WTC11 (cell line): Measurements from ENCODE around the gene TNIK. TPM values are rescaled to one million over a fixed set of nuclear protein-coding genes. Genes with fewer than 3 reads are reported as not detected.

Experiments
- ATAC-seq: fragments of 200-7000 bp; cut with Tn5 transposase; 2 replicates; pipeline ENCODE4 v1.10.0; 2021; ENCODE audit warnings: mild to moderate bottlenecking, moderate library complexity
- CTCF ChIA-PET: fragments of 300-600 bp; sonication (Branson Sonifier 250); formaldehyde crosslinking; loops from one replicate; lab custom pipeline; 2021; ENCODE audit warnings: antibody characterized with exemption; lab: Charles Lee
- POLR2A ChIA-PET: fragments of 350-600 bp; sonication (Branson Sonifier 250); formaldehyde crosslinking; loops from one replicate; lab custom pipeline; 2021; ENCODE audit warnings: antibody characterized with exemption; lab: Charles Lee
- DNase-seq: peaks from one replicate; pipeline ENCODE4 v3.0.0; 2021; ENCODE audit warnings: low spot score
- H3K27ac Mint-ChIP-seq: 2 replicates; pipeline ENCODE4 v1.8.0; 2021; ENCODE audit warnings: mixed read lengths
- H3K27me3 Mint-ChIP-seq: 2 replicates; pipeline ENCODE4 v1.8.0; 2021; ENCODE audit warnings: low read depth, mild to moderate bottlenecking, moderate library complexity, mixed read lengths
- H3K36me3 Mint-ChIP-seq: 2 replicates; pipeline ENCODE4 v1.8.0; 2021; ENCODE audit warnings: mixed read lengths
- H3K4me1 Mint-ChIP-seq: 2 replicates; pipeline ENCODE4 v1.8.0; 2022; ENCODE audit warnings: mixed read lengths
- H3K4me3 Mint-ChIP-seq: 2 replicates; pipeline ENCODE4 v1.8.0; 2021; ENCODE audit warnings: mild to moderate bottlenecking, moderate library complexity, mixed read lengths
- H3K9me3 Mint-ChIP-seq: 2 replicates; pipeline ENCODE4 v1.8.0; 2021; ENCODE audit warnings: mixed read lengths
- ATF1 ChIP-seq: sonication (generic); formaldehyde crosslinking; IDR thresholded peaks from 2 replicates; pipeline ENCODE4 v1.8.1; 2023; ENCODE audit warnings: mild to moderate bottlenecking, moderate library complexity, missing genetic modification reagents
- ATF3 ChIP-seq: sonication (generic); formaldehyde crosslinking; conservative IDR thresholded peaks from 2 replicates; pipeline ENCODE4 v1.8.1; 2022; ENCODE audit warnings: mild to moderate bottlenecking, missing genetic modification reagents
- CDX4 ChIP-seq: fragments of 250-450 bp; sonication (Bioruptor Pico); IDR thresholded peaks from 2 replicates; pipeline ENCODE4 v1.9.0; 2021; ENCODE audit warnings: moderate library complexity, mild to moderate bottlenecking, inconsistent platforms, borderline replicate concordance
- E2F4 ChIP-seq: sonication (generic); formaldehyde crosslinking; IDR thresholded peaks from 2 replicates; pipeline ENCODE4 v1.8.1; 2022; ENCODE audit warnings: low read depth, mild to moderate bottlenecking, moderate library complexity, missing genetic modification reagents, borderline replicate concordance
- E2F5 ChIP-seq: sonication (generic); formaldehyde crosslinking; IDR thresholded peaks from 2 replicates; pipeline ENCODE4 v1.8.1; 2022; ENCODE audit warnings: mild to moderate bottlenecking, moderate library complexity, missing genetic modification reagents
- EMX1 ChIP-seq: fragments of 250-450 bp; sonication (Bioruptor Pico); IDR thresholded peaks from 2 replicates; pipeline ENCODE4 v1.8.0; 2021; ENCODE audit warnings: mild to moderate bottlenecking
- ERG ChIP-seq: fragments of 250-450 bp; sonication (Bioruptor Pico); IDR thresholded peaks from 2 replicates; pipeline ENCODE4 v1.8.0; 2021; ENCODE audit warnings: mild to moderate bottlenecking
- ESRRA ChIP-seq: sonication (generic); formaldehyde crosslinking; IDR thresholded peaks from 2 replicates; pipeline ENCODE4 v1.8.1; 2022; ENCODE audit warnings: mild to moderate bottlenecking, missing genetic modification reagents, borderline replicate concordance
- FOXJ3 ChIP-seq: sonication (generic); formaldehyde crosslinking; IDR thresholded peaks from 2 replicates; pipeline ENCODE4 v1.9.0; 2021; ENCODE audit warnings: missing genetic modification reagents, mild to moderate bottlenecking, borderline replicate concordance
- FOXK1 ChIP-seq: sonication (generic); formaldehyde crosslinking; IDR thresholded peaks from 2 replicates; pipeline ENCODE4 v1.8.0; 2022; ENCODE audit warnings: mild to moderate bottlenecking, moderate library complexity, missing genetic modification reagents
- FOXP1 ChIP-seq: sonication (generic); formaldehyde crosslinking; IDR thresholded peaks from 2 replicates; pipeline ENCODE4 v1.8.0; 2022; ENCODE audit warnings: missing genetic modification reagents, mild to moderate bottlenecking, moderate library complexity, borderline replicate concordance
- GRHL2 ChIP-seq: fragments of 250-450 bp; sonication (Bioruptor Pico); IDR thresholded peaks from 2 replicates; pipeline ENCODE4 v1.8.0; 2022; ENCODE audit warnings: mild to moderate bottlenecking, moderate library complexity; ENCODE audit not compliant: insufficient replicate concordance, severe bottlenecking
- JUN ChIP-seq: sonication (generic); formaldehyde crosslinking; IDR thresholded peaks from 2 replicates; pipeline ENCODE4 v1.8.0; 2023; ENCODE audit warnings: mild to moderate bottlenecking, missing genetic modification reagents
- MYBL2 ChIP-seq: sonication (generic); formaldehyde crosslinking; IDR thresholded peaks from 2 replicates; pipeline ENCODE4 v1.8.1; 2023; ENCODE audit warnings: mild to moderate bottlenecking, moderate library complexity, missing genetic modification reagents
- NFE2L1 ChIP-seq: sonication (generic); formaldehyde crosslinking; IDR thresholded peaks from 2 replicates; pipeline ENCODE4 v1.8.1; 2023; ENCODE audit warnings: missing genetic modification reagents
- PREB ChIP-seq: sonication (generic); formaldehyde crosslinking; IDR thresholded peaks from 2 replicates; pipeline ENCODE4 v1.8.1; 2022; ENCODE audit warnings: mild to moderate bottlenecking, missing genetic modification reagents, moderate library complexity, borderline replicate concordance
- RORB ChIP-seq: fragments of 250-450 bp; sonication (Bioruptor Pico); IDR thresholded peaks from 2 replicates; pipeline ENCODE4 v1.9.0; 2021; ENCODE audit warnings: mild to moderate bottlenecking
- TCF7 ChIP-seq: sonication (generic); formaldehyde crosslinking; IDR thresholded peaks from 2 replicates; pipeline ENCODE4 v1.8.0; 2022; ENCODE audit warnings: mild to moderate bottlenecking, low read depth, missing genetic modification reagents, moderate library complexity
- TEAD1 ChIP-seq: sonication (generic); formaldehyde crosslinking; IDR thresholded peaks from 2 replicates; pipeline ENCODE4 v1.8.0; 2022; ENCODE audit warnings: mild to moderate bottlenecking, missing genetic modification reagents
- TP53 ChIP-seq: sonication (generic); formaldehyde crosslinking; IDR thresholded peaks from 2 replicates; pipeline ENCODE4 v1.8.1; 2023; ENCODE audit warnings: mild to moderate bottlenecking, missing genetic modification reagents
- USF2 ChIP-seq: sonication (generic); formaldehyde crosslinking; IDR thresholded peaks from 2 replicates; pipeline ENCODE4 v1.8.1; 2023; ENCODE audit warnings: mild to moderate bottlenecking, missing genetic modification reagents, moderate library complexity
- ZNF121 ChIP-seq: sonication (generic); formaldehyde crosslinking; IDR thresholded peaks from 2 replicates; pipeline ENCODE4 v1.8.0; 2023; ENCODE audit warnings: missing genetic modification reagents
- ZNF219 ChIP-seq: sonication (generic); formaldehyde crosslinking; IDR thresholded peaks from 2 replicates; pipeline ENCODE4 v1.8.0; 2023; ENCODE audit warnings: missing genetic modification reagents, mild to moderate bottlenecking, borderline replicate concordance
- ZNF281 ChIP-seq: sonication (generic); formaldehyde crosslinking; IDR thresholded peaks from 2 replicates; pipeline ENCODE4 v1.8.0; 2023; ENCODE audit warnings: mild to moderate bottlenecking, missing genetic modification reagents
- ZNF317 ChIP-seq: sonication (generic); formaldehyde crosslinking; IDR thresholded peaks from 2 replicates; pipeline ENCODE4 v1.8.1; 2023; ENCODE audit warnings: low read depth, mild to moderate bottlenecking, moderate library complexity, missing genetic modification reagents, borderline replicate concordance
- ZNF512 ChIP-seq: sonication (generic); formaldehyde crosslinking; IDR thresholded peaks from 2 replicates; pipeline ENCODE4 v1.8.1; 2022; ENCODE audit warnings: missing genetic modification reagents, borderline replicate concordance
- total RNA-seq: library from RNA; stranded (reverse); gene quantifications from 3 replicates; pipeline ENCODE4 v1.2.3, GENCODE V29; 2021

TNIK gene
- total RNA-seq, 1 experiment from 2014 or later, result 50.3 TPM

- TF ChIP-seq ZNF281 (no peak), ERG (CRISPR knock-in tag) (no peak), ZNF219 (no peak), USF2 (CRISPR knock-in tag) (no peak), ZNF317 (no peak), E2F5 (CRISPR knock-in tag) (no peak), ESRRA (CRISPR knock-in tag) (no peak), CDX4 (no peak), NFE2L1 (CRISPR knock-in tag) (no peak), ZNF512 (CRISPR knock-in tag) (no peak), TP53 (CRISPR knock-in tag) (no peak), FOXK1 (no peak)
These were observed 211.0 kb downstream of the TNIK start (continued) for GRCh38 chr3:171249245-171249644.

- Mint-ChIP-seq H3K36me3 (no peaks in the 10 kb centered on the region), H3K9me3 (no peaks in the 10 kb centered on the region), H3K27ac (no peak overlapping the region), H3K4me3 (no peak overlapping the region), H3K27me3 (no peaks in the 10 kb centered on the region), H3K4me1 (peaks cover 8% of the 10 kb centered on the region)
- ATAC-seq (no peak), DNase-seq (no peak)
- CTCF ChIA-PET, result interaction anchor here (0.6 kb wide), 1 partner anchor 1700 kb away, joined by 4 read pairs; no protein-coding TSS in a partner anchor
- POLR2A ChIA-PET, result interaction anchor here (0.6 kb wide), 1 partner anchor 1291 kb away, joined by 5 read pairs; no protein-coding TSS in a partner anchor
- TF ChIP-seq FOXK1 (no peak), ATF3 (no peak), PREB (CRISPR knock-in tag) (no peak), MYBL2 (no peak), RORB (CRISPR knock-in tag) (no peak), FOXJ3 (CRISPR knock-in tag) (no peak), JUN (CRISPR knock-in tag) (no peak), EMX1 (CRISPR knock-in tag) (no peak), FOXP1 (CRISPR knock-in tag) (no peak), TCF7 (no peak), GRHL2 (CRISPR knock-in tag) (no peak), E2F4 (CRISPR knock-in tag) (no peak), TEAD1 (CRISPR knock-in tag) (no peak), ZNF121 (CRISPR knock-in tag) (no peak), ATF1 (CRISPR knock-in tag) (no peak)
These were observed 211.6 kb downstream of the TNIK start for GRCh38 chr3:171248426-171249111.
